GM12892 (cell line): ENCODE results near the gene GCC2.

Source experiments
- POLR2A ChIP-seq: IDR thresholded peaks from 2 replicates; pipeline ENCODE4 v1.6.1; 2011; ENCODE audit warnings: low read depth, low read length, control low read depth
- POLR2AphosphoS5 ChIP-seq: IDR thresholded peaks from 2 replicates; pipeline ENCODE4 v1.6.1; 2011; ENCODE audit warnings: low read depth, low read length, control low read depth

DNA sequence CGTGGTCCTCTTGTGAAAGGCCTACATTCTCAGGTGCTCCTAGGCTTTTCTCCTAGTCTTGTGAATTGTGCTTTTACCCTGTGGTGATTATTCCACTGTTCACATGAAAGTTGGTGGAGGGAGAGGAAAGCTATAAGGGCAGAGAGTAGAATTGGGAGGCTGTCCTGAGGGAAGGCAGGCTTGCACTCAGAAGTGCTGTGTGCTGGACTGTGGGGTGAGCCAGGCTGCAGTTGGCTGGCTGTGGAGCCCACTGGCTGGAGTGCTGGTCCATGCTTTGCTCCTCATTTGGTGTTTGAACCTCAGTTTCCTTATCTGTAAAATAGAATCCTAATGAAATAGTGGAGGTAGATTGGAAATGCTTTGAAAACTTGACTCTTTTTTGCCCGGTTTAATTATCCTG, 106.6 kb downstream of the GCC2 start:
- no peak for TF ChIP-seq POLR2A
- no peak for TF ChIP-seq POLR2AphosphoS5
